WTC11 (cell line): ENCODE results near the gene HSPBAP1.

Experiments
- CREB1 ChIP-seq: sonication (generic); formaldehyde crosslinking; IDR thresholded peaks from 2 replicates; pipeline ENCODE4 v1.8.0; 2023; ENCODE audit warnings: mild to moderate bottlenecking, missing genetic modification reagents
- CREM ChIP-seq: sonication (generic); formaldehyde crosslinking; IDR thresholded peaks from 2 replicates; pipeline ENCODE4 v1.8.1; 2022; ENCODE audit warnings: mild to moderate bottlenecking, missing genetic modification reagents, moderate library complexity
- ZNF317 ChIP-seq: sonication (generic); formaldehyde crosslinking; IDR thresholded peaks from 2 replicates; pipeline ENCODE4 v1.8.1; 2023; ENCODE audit warnings: low read depth, mild to moderate bottlenecking, moderate library complexity, missing genetic modification reagents, borderline replicate concordance
- TF ChIP-seq, protein P1 (sequence below): fragments of 200-600 bp; IDR thresholded peaks from 2 replicates; pipeline ENCODE4 v1.8.0; 2022; ENCODE audit warnings: antibody characterized with exemption
- TF ChIP-seq, protein P2 (sequence below): sonication (generic); formaldehyde crosslinking; IDR thresholded peaks from 2 replicates; pipeline ENCODE4 v1.8.0; 2022; ENCODE audit warnings: mild to moderate bottlenecking, missing genetic modification reagents
- TF ChIP-seq, protein P3 (sequence below): fragments of 250-450 bp; sonication (Bioruptor Pico); conservative IDR thresholded peaks from 2 replicates; pipeline ENCODE4 v1.9.0; 2021; ENCODE audit warnings: mild to moderate bottlenecking

DNA sequence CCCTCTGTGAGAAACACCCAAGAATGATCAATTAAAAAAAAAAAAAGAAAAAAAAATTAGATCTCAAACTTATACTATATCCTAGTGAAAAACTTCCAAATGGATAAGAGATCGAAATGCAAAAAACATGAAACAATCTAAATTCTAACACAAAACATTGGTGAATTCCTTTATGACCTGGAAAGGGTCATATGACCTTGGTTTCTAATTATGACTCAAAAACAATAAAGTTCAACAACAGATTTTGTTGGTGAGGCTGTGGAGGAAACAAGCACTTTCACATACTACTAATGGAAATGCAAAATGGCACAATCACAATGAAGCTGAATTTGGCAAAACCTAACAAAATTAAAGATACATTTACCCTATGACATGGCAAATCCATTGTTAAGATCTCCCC lies 45.3 kb downstream of the HSPBAP1 start:
- TF ChIP-seq CREM (CRISPR knock-in tag) (no peak), ZNF317 (CRISPR knock-in tag) (no peak), CREB1 (no peak)
- TF ChIP-seq, protein P1, sequence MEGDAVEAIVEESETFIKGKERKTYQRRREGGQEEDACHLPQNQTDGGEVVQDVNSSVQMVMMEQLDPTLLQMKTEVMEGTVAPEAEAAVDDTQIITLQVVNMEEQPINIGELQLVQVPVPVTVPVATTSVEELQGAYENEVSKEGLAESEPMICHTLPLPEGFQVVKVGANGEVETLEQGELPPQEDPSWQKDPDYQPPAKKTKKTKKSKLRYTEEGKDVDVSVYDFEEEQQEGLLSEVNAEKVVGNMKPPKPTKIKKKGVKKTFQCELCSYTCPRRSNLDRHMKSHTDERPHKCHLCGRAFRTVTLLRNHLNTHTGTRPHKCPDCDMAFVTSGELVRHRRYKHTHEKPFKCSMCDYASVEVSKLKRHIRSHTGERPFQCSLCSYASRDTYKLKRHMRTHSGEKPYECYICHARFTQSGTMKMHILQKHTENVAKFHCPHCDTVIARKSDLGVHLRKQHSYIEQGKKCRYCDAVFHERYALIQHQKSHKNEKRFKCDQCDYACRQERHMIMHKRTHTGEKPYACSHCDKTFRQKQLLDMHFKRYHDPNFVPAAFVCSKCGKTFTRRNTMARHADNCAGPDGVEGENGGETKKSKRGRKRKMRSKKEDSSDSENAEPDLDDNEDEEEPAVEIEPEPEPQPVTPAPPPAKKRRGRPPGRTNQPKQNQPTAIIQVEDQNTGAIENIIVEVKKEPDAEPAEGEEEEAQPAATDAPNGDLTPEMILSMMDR = no peak
- TF ChIP-seq, protein P2, sequence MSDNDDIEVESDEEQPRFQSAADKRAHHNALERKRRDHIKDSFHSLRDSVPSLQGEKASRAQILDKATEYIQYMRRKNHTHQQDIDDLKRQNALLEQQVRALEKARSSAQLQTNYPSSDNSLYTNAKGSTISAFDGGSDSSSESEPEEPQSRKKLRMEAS (CRISPR knock-in tag) = no peak
- TF ChIP-seq, protein P3, sequence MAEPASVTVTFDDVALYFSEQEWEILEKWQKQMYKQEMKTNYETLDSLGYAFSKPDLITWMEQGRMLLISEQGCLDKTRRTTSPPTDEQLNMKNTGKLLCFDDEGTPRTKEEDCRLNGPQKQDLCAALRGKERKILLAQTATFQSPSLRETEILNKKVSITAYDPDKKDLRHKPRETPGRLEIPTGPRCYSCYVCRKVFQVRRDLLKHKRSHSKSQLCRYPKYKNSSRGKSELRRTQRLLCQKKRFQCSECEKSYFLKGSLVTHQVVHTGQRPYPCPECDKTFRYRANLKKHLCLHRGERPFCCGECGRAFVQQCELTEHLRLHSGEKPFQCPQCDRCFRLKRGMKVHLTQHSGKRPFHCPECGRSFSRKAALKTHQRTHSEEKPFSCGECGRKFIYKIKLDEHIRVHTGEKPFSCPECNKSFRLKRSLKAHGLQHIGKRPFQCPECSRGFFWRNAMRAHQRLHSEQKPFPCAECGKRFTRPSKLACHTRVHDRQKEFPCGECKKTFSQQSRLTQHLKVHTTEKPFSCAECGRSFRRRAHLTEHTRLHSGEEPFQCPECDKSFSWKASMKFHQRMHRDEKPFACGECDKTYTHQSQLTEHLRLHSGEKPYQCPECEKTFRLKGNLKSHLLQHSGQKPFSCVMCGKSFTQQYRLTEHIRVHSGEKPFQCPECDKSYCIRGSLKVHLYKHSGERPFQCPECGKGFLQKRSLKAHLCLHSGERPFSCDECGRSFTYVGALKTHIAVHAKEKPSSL = no peak
